ENCODE measurements around the gene SMARCA1. TPM values are rescaled to one million over a fixed set of nuclear protein-coding genes. Genes with fewer than 3 reads are reported as not detected.

SMARCA1 gene
- total RNA-seq, 2 experiments from 2014 or later = 0.36 to 0.44 TPM

DNA sequence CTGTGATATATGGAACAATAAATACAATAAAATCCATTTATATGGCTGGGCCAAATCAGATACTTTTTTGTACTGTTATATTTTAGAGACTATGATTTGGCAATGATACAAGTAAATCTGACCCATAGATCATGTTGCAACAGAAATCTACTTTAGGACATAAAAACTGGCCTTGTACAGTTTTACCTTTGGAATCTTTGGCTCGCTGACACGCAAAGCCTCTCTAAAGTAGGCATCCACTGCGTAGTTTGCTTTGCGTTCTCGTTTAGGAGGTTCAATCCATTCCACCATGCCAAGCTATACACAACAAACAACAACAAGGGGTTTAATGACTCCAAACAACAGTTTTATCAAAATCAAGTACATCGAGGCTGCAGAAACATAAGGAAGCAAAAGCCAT is 42.4 kb downstream of the SMARCA1 start:
- CTCF ChIA-PET = no interaction called here
- DNase-seq = no peak
- H3K27ac Mint-ChIP-seq = no peak overlapping the region
- H3K36me3 Mint-ChIP-seq (ENCODE audit: low read depth) = no peaks in the 10 kb centered on the region
- H3K4me3 Mint-ChIP-seq = no peak overlapping the region
- no peaks in the 10 kb centered on the region for H3K27me3 Mint-ChIP-seq (ENCODE audit: low read depth)
- H3K4me1 Mint-ChIP-seq (ENCODE audit: low read depth) = no peaks in the 10 kb centered on the region
- no peaks in the 10 kb centered on the region for H3K9me3 Mint-ChIP-seq
- intact Hi-C loops (cut with micrococcal nuclease) = no loop called here

DNA sequence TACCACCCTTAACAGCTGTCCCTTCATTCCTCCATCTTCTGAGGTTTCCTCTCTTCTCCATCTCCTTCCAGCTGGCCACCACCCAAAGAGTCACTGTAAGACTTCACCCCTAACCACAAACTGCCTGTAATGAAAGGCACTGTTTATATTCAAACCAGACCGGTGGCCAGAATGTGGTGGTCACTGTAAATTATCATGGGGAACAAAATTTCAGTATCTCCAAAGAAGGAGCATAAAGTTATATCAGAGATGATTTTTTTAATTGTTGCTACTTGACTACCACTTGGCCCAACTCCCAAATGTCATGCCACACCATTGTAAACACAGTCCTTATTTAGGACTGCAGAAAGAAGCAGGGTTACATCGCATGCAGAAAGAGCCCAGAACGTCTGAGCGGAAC is 44.8 kb downstream of the SMARCA1 start:
- intact Hi-C loops (cut with micrococcal nuclease) = no loop called here
- DNase-seq = no peak
- Mint-ChIP-seq H3K4me1 (ENCODE audit: low read depth) (no peaks in the 10 kb centered on the region), H3K4me3 (no peak overlapping the region), H3K27me3 (ENCODE audit: low read depth) (no peaks in the 10 kb centered on the region), H3K36me3 (ENCODE audit: low read depth) (no peaks in the 10 kb centered on the region), H3K9me3 (no peaks in the 10 kb centered on the region), H3K27ac (no peak overlapping the region)
- CTCF ChIA-PET = no interaction called here

DNA sequence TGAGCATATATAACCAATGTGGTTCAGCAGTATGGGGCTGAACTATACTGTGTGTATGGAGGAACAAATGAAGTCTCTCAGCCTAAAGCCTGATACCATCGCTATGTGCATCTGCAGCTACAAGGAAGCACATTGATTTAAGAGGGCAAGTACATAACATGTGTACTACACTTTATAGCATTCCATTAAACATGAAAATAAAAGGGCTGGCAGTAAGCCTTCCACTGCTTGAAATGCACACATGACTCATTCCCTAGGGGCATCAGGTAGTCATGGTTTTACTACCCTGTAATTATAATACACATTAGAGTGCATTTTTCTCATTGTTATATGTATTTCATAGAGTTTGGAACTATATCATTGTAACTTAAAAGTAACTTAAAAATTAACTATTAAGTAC is 51.2 kb downstream of the SMARCA1 start:
- Mint-ChIP-seq H3K27ac (no peak overlapping the region), H3K9me3 (no peaks in the 10 kb centered on the region), H3K36me3 (ENCODE audit: low read depth) (no peaks in the 10 kb centered on the region), H3K27me3 (ENCODE audit: low read depth) (no peaks in the 10 kb centered on the region), H3K4me1 (ENCODE audit: low read depth) (no peaks in the 10 kb centered on the region), H3K4me3 (no peak overlapping the region)
- CTCF ChIA-PET = no interaction called here
- intact Hi-C loops (cut with micrococcal nuclease) = no loop called here
- DNase-seq = no peak

DNA sequence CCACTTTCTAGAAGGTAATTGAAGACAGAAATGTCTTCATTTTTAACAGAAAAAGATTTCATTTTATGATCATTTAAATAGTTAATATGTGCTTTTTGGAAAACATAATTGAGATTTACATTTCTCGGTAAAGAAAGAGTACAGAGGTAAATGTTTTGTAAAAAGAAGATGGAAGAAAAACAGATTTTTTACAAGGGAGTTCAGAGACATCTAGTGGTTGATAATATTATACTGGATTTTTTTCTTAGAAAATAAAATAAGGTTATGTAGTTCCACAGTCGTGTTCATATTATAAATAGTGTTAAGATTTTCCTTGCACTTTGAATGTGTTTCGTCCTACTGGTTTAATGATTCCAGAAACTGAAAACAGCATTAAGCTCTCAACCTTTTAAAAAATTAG is 60.6 kb downstream of the SMARCA1 start:
- no peaks in the 10 kb centered on the region for H3K9me3 Mint-ChIP-seq
- no peak for DNase-seq
- intact Hi-C loops (cut with micrococcal nuclease) = loop anchor here (5.0 to 10.0 kb wide), 2 partner anchors 100 to 148 kb away; no protein-coding TSS in a partner anchor
- H3K36me3 Mint-ChIP-seq (ENCODE audit: low read depth) = no peaks in the 10 kb centered on the region
- H3K4me1 Mint-ChIP-seq (ENCODE audit: low read depth) = no peaks in the 10 kb centered on the region
- H3K27me3 Mint-ChIP-seq (ENCODE audit: low read depth) = no peaks in the 10 kb centered on the region
- H3K27ac Mint-ChIP-seq = no peak overlapping the region
- H3K4me3 Mint-ChIP-seq = no peak overlapping the region
- CTCF ChIA-PET = no interaction called here

- Mint-ChIP-seq H3K4me3 (no peak overlapping the region), H3K4me1 (ENCODE audit: low read depth) (no peaks in the 10 kb centered on the region), H3K9me3 (no peaks in the 10 kb centered on the region), H3K27ac (no peak overlapping the region), H3K36me3 (ENCODE audit: low read depth) (no peaks in the 10 kb centered on the region), H3K27me3 (ENCODE audit: low read depth) (no peaks in the 10 kb centered on the region)
- no peak for DNase-seq
- intact Hi-C loops (cut with micrococcal nuclease) = loop anchor here (5.0 to 10.0 kb wide), 2 partner anchors 100 to 147 kb away; no protein-coding TSS in a partner anchor
- CTCF ChIA-PET = no interaction called here
Observed at GRCh38 chrX:129461801-129462456, 61.4 kb downstream of the SMARCA1 start.

GRCh38 chrX:129452523-129452922 is 70.8 kb downstream of the SMARCA1 start:
- no peaks in the 10 kb centered on the region for H3K36me3 Mint-ChIP-seq (ENCODE audit: low read depth)

DNA sequence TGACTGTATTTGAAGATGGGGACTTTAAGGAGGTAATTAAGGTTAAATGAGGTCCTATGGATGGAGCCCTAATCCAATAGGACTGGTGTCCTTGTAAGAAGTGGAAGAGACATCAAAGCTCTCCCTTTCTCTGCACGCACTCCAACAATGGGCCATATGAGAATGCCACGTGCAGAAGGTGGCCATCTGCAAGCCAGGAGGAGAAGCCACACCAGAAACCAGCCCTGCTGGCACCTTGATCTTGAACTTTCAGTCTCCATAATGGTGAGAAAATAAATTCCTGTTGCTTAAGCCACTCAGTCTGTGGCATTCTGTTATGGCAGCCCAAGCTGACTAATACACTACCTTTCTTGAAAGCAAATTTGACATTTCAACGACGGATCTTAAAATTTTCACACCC is 73.2 kb downstream of the SMARCA1 start:
- CTCF ChIA-PET = no interaction called here
- no peak for DNase-seq
- H3K27ac Mint-ChIP-seq = no peak overlapping the region
- peaks cover under 1% of the 10 kb centered on the region for H3K9me3 Mint-ChIP-seq
- no peaks in the 10 kb centered on the region for H3K27me3 Mint-ChIP-seq (ENCODE audit: low read depth)
- H3K4me1 Mint-ChIP-seq (ENCODE audit: low read depth) = no peaks in the 10 kb centered on the region
- H3K36me3 Mint-ChIP-seq (ENCODE audit: low read depth) = no peaks in the 10 kb centered on the region
- intact Hi-C loops (cut with micrococcal nuclease) = no loop called here
- H3K4me3 Mint-ChIP-seq = no peak overlapping the region

More at GRCh38 chrX:129452523-129452922, 70.8 kb downstream of the SMARCA1 start:
- CTCF ChIA-PET = interaction anchor here (1.1 to 1.6 kb wide), 2 partner anchors 10 to 15 kb away, joined by 3 read pairs; no protein-coding TSS in a partner anchor
- peaks cover 1% of the 10 kb centered on the region for H3K9me3 Mint-ChIP-seq
- no peaks in the 10 kb centered on the region for H3K4me1 Mint-ChIP-seq (ENCODE audit: low read depth)
- DNase-seq = no peak
- no peak overlapping the region for H3K4me3 Mint-ChIP-seq
- H3K27me3 Mint-ChIP-seq (ENCODE audit: low read depth) = no peaks in the 10 kb centered on the region
- H3K27ac Mint-ChIP-seq = no peak overlapping the region
- intact Hi-C loops (cut with micrococcal nuclease) = no loop called here

- intact Hi-C loops (cut with micrococcal nuclease) = no loop called here
- H3K9me3 Mint-ChIP-seq = no peaks in the 10 kb centered on the region
- no peaks in the 10 kb centered on the region for H3K36me3 Mint-ChIP-seq (ENCODE audit: low read depth)
- CTCF ChIA-PET = no interaction called here
- H3K4me1 Mint-ChIP-seq (ENCODE audit: low read depth) = no peaks in the 10 kb centered on the region
- no peak overlapping the region for H3K4me3 Mint-ChIP-seq
- DNase-seq = no peak
- H3K27me3 Mint-ChIP-seq (ENCODE audit: low read depth) = no peaks in the 10 kb centered on the region
- H3K27ac Mint-ChIP-seq = no peak overlapping the region
Observed at GRCh38 chrX:129449148-129449547, 74.1 kb downstream of the SMARCA1 start.

- no peak for DNase-seq
- Mint-ChIP-seq H3K27ac (no peak overlapping the region), H3K9me3 (no peaks in the 10 kb centered on the region), H3K4me3 (no peak overlapping the region), H3K36me3 (ENCODE audit: low read depth) (no peaks in the 10 kb centered on the region), H3K27me3 (ENCODE audit: low read depth) (no peaks in the 10 kb centered on the region), H3K4me1 (ENCODE audit: low read depth) (no peaks in the 10 kb centered on the region)
- intact Hi-C loops (cut with micrococcal nuclease) = no loop called here
- CTCF ChIA-PET = no interaction called here
Observed at GRCh38 chrX:129445436-129445835, 77.9 kb downstream of the SMARCA1 start.

DNA sequence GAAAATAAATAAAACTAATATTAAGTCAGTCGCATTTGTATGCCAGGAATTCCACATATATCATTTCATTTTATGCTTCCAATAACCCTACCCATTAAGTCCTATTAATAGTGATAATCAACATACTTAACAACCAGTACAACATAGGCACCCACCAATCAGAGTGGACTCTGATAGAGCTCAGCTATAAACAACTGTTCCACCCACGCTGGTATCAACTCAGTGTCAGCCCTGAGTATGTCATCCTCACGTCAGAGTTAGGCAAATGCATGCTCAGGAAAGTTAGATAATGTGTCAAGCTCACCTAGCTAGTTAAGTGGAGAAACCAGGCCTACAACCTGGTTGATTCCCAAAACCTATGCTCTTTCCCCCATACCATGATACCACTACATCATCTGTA is 89.3 kb downstream of the SMARCA1 start:
- Mint-ChIP-seq H3K4me3 (no peak overlapping the region), H3K9me3 (no peaks in the 10 kb centered on the region), H3K36me3 (ENCODE audit: low read depth) (no peaks in the 10 kb centered on the region), H3K27ac (no peak overlapping the region), H3K4me1 (ENCODE audit: low read depth) (no peaks in the 10 kb centered on the region), H3K27me3 (ENCODE audit: low read depth) (no peaks in the 10 kb centered on the region)
- no peak for DNase-seq
- intact Hi-C loops (cut with micrococcal nuclease) = no loop called here
- CTCF ChIA-PET = no interaction called here

GRCh38 chrX:129433461-129433860 is 89.8 kb downstream of the SMARCA1 start:
- Mint-ChIP-seq H3K27ac (no peak overlapping the region), H3K4me1 (ENCODE audit: low read depth) (no peaks in the 10 kb centered on the region), H3K36me3 (ENCODE audit: low read depth) (no peaks in the 10 kb centered on the region), H3K4me3 (no peak overlapping the region), H3K27me3 (ENCODE audit: low read depth) (no peaks in the 10 kb centered on the region), H3K9me3 (no peaks in the 10 kb centered on the region)
- intact Hi-C loops (cut with micrococcal nuclease) = no loop called here
- CTCF ChIA-PET = no interaction called here
- no peak for DNase-seq

DNA sequence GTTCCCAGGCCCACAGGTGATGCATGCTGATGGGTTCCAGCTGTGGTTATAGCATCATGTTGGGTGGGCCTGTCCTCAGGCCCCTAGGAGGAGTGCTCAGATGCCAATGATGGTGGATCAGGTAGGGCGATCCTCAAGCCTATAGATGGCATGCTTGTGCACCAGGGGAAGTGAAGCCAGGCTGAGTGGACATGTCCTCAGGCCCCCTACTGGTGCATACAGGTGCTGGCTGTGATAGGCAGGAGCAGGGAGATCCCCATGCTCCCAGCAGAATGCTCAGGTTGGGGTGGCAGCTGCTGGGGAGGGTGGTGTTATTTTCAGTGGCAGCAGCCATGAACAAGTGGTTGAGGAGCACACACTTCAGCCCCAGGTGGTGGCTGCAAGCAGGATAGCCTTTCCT is 96.0 kb downstream of the SMARCA1 start:
- Mint-ChIP-seq H3K9me3 (peaks cover 9% of the 10 kb centered on the region), H3K27ac (no peak overlapping the region), H3K27me3 (ENCODE audit: low read depth) (no peaks in the 10 kb centered on the region), H3K36me3 (ENCODE audit: low read depth) (no peaks in the 10 kb centered on the region), H3K4me1 (ENCODE audit: low read depth) (no peaks in the 10 kb centered on the region), H3K4me3 (no peak overlapping the region)
- DNase-seq = no peak
- CTCF ChIA-PET = no interaction called here
- intact Hi-C loops (cut with micrococcal nuclease) = no loop called here

- H3K36me3 Mint-ChIP-seq (ENCODE audit: low read depth) = no peaks in the 10 kb centered on the region
- CTCF ChIA-PET = no interaction called here
- no peaks in the 10 kb centered on the region for H3K27me3 Mint-ChIP-seq (ENCODE audit: low read depth)
- no peaks in the 10 kb centered on the region for H3K4me1 Mint-ChIP-seq (ENCODE audit: low read depth)
- intact Hi-C loops (cut with micrococcal nuclease) = no loop called here
- no peak overlapping the region for H3K27ac Mint-ChIP-seq
- H3K9me3 Mint-ChIP-seq = peaks cover 12% of the 10 kb centered on the region
- H3K4me3 Mint-ChIP-seq = no peak overlapping the region
- no peak for DNase-seq
Observed at GRCh38 chrX:129423191-129423590, 100.1 kb downstream of the SMARCA1 start.

Measured in activated naive CD4-positive, alpha-beta T cell treated with anti-CD3 and anti-CD28 coated beads for 36 hours (primary cell).